HCT116 (cell line): ENCODE results near the gene AADACL2. TPM values are rescaled to one million over a fixed set of nuclear protein-coding genes. Genes with fewer than 3 reads are reported as not detected.

ENCODE experiments used
- ATAC-seq: fragments of 200-7000 bp; cut with Tn5 transposase; 2 replicates; pipeline ENCODE4 v1.9.1; 2020; ENCODE audit warnings: mild to moderate bottlenecking, moderate library complexity
- BruUV-seq: library from RNA; stranded (reverse); fragments of 400-500 nt; replicated peaks from 2 replicates; lab custom pipeline; 2021; lab: Mats Ljungman, UMichigan
- CTCF ChIA-PET: fragments of 300-600 bp; sonication (Branson Sonifier 250); formaldehyde crosslinking; loops from one replicate; lab custom pipeline; 2021; ENCODE audit warnings: antibody characterized with exemption; lab: Charles Lee
- POLR2A ChIA-PET: fragments of 300-600, 350-600 bp; sonication (Branson Sonifier 250); formaldehyde crosslinking; loops from one replicate; lab custom pipeline; 2021; ENCODE audit warnings: antibody characterized with exemption; lab: Charles Lee
- RAD21 ChIA-PET, 2 experiments: fragments of 300-600 bp; sonication (Branson Sonifier 250); formaldehyde crosslinking; loops; one replicate each; lab custom pipeline; 2023; ENCODE audit warnings: low total read pairs in 2 of 2; ENCODE audit not compliant: uncharacterized antibody in 2 of 2, unreplicated experiment in 2 of 2, low non-redundant PET in 1 of 2; lab: Charles Lee
- DNase-seq: peaks from one replicate; pipeline ENCODE4 v3.0.0-alpha.2; 2010; ENCODE audit warnings: low read depth, low spot score
- H2AFZ ChIP-seq: fragments of 200-600 bp; shearing (Covaris generic), sonication (generic); 2 replicates; pipeline ENCODE4 v1.6.1; 2017; ENCODE audit warnings: low read depth, mixed run types, mixed read lengths, antibody characterized with exemption, low read length; ENCODE audit not compliant: poor library complexity, severe bottlenecking
- H3K27ac ChIP-seq: 2 replicates; pipeline ENCODE4 v1.5.1; 2012; ENCODE audit warnings: low read depth, low read length
- H3K27me3 ChIP-seq: fragments of 200-600 bp; sonication (generic); 2 replicates; pipeline ENCODE4 v1.6.1; 2016; ENCODE audit warnings: mixed run types, low read length, mixed read lengths; ENCODE audit not compliant: insufficient read depth
- H3K36me3 ChIP-seq, 2 experiments: fragments of 200-500 bp in 1 of 2; fragments of 200-600 bp in 1 of 2; sonication (Bioruptor generic) in 1 of 2; sonication (generic) in 1 of 2; 2 replicates each; pipeline versions ENCODE4 v1.5.1 to v1.6.1; 2014 to 2016; ENCODE audit warnings: low read length in 2 of 2, inconsistent platforms in 1 of 2, mixed read lengths in 1 of 2, mixed run types in 1 of 2; ENCODE audit not compliant: insufficient read depth in 2 of 2, control insufficient read depth in 1 of 2
- H3K4me1 ChIP-seq, 2 experiments: fragments of 200-600 bp in 1 of 2; sonication (generic) in 1 of 2; 2 replicates each; pipeline versions ENCODE4 v1.5.1 to v1.6.1; 2012 to 2017; ENCODE audit warnings: low read length in 2 of 2, inconsistent platforms in 1 of 2, mild to moderate bottlenecking in 1 of 2, mixed read lengths in 1 of 2, mixed run types in 1 of 2, moderate library complexity in 1 of 2; ENCODE audit not compliant: insufficient read depth in 2 of 2, control insufficient read depth in 1 of 2
- H3K4me2 ChIP-seq: fragments of 200-600 bp; sonication (generic); 2 replicates; pipeline ENCODE4 v1.6.1; 2017; ENCODE audit warnings: mixed run types, low read length, mixed read lengths
- H3K4me3 ChIP-seq, 2 experiments: fragments of 200-600 bp in 1 of 2; sonication (generic) in 1 of 2; replicated peaks in 1 of 2; 2 replicates each; pipeline ENCODE4 v1.5.1; 2011 to 2016; ENCODE audit warnings: low read length in 2 of 2, control low read depth in 1 of 2, low read depth in 1 of 2, mild to moderate bottlenecking in 1 of 2, mixed read lengths in 1 of 2, mixed run types in 1 of 2
- H3K79me2 ChIP-seq: fragments of 200-600 bp; sonication (generic); 2 replicates; pipeline ENCODE4 v1.6.1; 2017; ENCODE audit warnings: mild to moderate bottlenecking, mixed run types, low read length, moderate library complexity, mixed read lengths; ENCODE audit not compliant: insufficient read depth
- H3K9ac ChIP-seq: fragments of 200-600 bp; sonication (generic); 2 replicates; pipeline ENCODE4 v1.6.1; 2016; ENCODE audit warnings: low read length, mixed read lengths
- H3K9me2 ChIP-seq: fragments of 200-600 bp; sonication (generic), shearing (Covaris generic); 2 replicates; pipeline ENCODE4 v1.6.1; 2017; ENCODE audit warnings: mixed run types, mild to moderate bottlenecking, moderate library complexity; ENCODE audit not compliant: insufficient read depth
- H3K9me3 ChIP-seq, 2 experiments: fragments of 200-500 bp in 1 of 2; fragments of 200-600 bp in 1 of 2; sonication (Bioruptor generic) in 1 of 2; sonication (generic) in 1 of 2; 2 replicates each; pipeline ENCODE4 v1.6.1; 2014 to 2017; ENCODE audit warnings: low read length in 2 of 2, mixed read lengths in 2 of 2, inconsistent platforms in 1 of 2, low read depth in 1 of 2, mild to moderate bottlenecking in 1 of 2, mixed run types in 1 of 2, moderate library complexity in 1 of 2; ENCODE audit not compliant: control insufficient read depth in 1 of 2, insufficient read depth in 1 of 2
- H4K20me1 ChIP-seq: fragments of 200-600 bp; sonication (generic), shearing (Covaris generic); 2 replicates; pipeline ENCODE4 v1.6.1; 2017; ENCODE audit warnings: mixed run types, mild to moderate bottlenecking, moderate library complexity; ENCODE audit not compliant: insufficient read depth
- CBX3 ChIP-seq: IDR thresholded peaks from 2 replicates; pipeline ENCODE4 v1.6.1; 2012; ENCODE audit warnings: low read depth
- CEBPB ChIP-seq: IDR thresholded peaks from 2 replicates; pipeline ENCODE4 v1.6.1; 2012; ENCODE audit warnings: low read depth
- EGR1 ChIP-seq: IDR thresholded peaks from 2 replicates; pipeline ENCODE4 v1.6.1; 2012; ENCODE audit warnings: low read depth
- ELF1 ChIP-seq: IDR thresholded peaks from 2 replicates; pipeline ENCODE4 v1.6.1; 2012; ENCODE audit warnings: low read depth, borderline replicate concordance
- EZH2 ChIP-seq: fragments of 200-600 bp; sonication (generic); IDR thresholded peaks from 2 replicates; pipeline ENCODE4 v1.6.1; 2017; ENCODE audit warnings: antibody characterized with exemption, mixed run types
- EZH2phosphoT487 ChIP-seq: fragments of 200-600 bp; IDR thresholded peaks from 2 replicates; pipeline ENCODE4 v1.6.1; 2018; ENCODE audit warnings: antibody characterized with exemption, borderline replicate concordance
- FOSL1 ChIP-seq: IDR thresholded peaks from 2 replicates; pipeline ENCODE4 v1.6.1; 2012; ENCODE audit warnings: low read depth
- JUND ChIP-seq: IDR thresholded peaks from 2 replicates; pipeline ENCODE4 v1.6.1; 2012
- MAX ChIP-seq: IDR thresholded peaks from 2 replicates; pipeline ENCODE4 v1.6.1; 2012
- POLR2A ChIP-seq: IDR thresholded peaks from 2 replicates; pipeline ENCODE4 v1.7.0; 2011; ENCODE audit warnings: borderline replicate concordance; ENCODE audit not compliant: insufficient read depth, insufficient read length; ENCODE audit errors: extremely low read depth
- POLR2AphosphoS5 ChIP-seq: IDR thresholded peaks from 2 replicates; pipeline ENCODE4 v1.6.1; 2011; ENCODE audit warnings: mild to moderate bottlenecking, low read depth, low read length, moderate library complexity
- RAD21 ChIP-seq: IDR thresholded peaks from 2 replicates; pipeline ENCODE4 v1.6.1; 2012; ENCODE audit warnings: low read depth, mild to moderate bottlenecking
- SIN3A ChIP-seq: IDR thresholded peaks from 2 replicates; pipeline ENCODE4 v1.6.1; 2012; ENCODE audit warnings: low read depth
- SP1 ChIP-seq: IDR thresholded peaks from 2 replicates; pipeline ENCODE4 v1.6.1; 2012; ENCODE audit warnings: low read depth
- SRF ChIP-seq: IDR thresholded peaks from 2 replicates; pipeline ENCODE4 v1.6.1; 2012; ENCODE audit warnings: low read depth
- TCF7L2 ChIP-seq: IDR thresholded peaks from 2 replicates; pipeline ENCODE4 v1.7.0; 2011; ENCODE audit warnings: borderline replicate concordance, inconsistent platforms; ENCODE audit not compliant: insufficient read depth, insufficient read length; ENCODE audit errors: extremely low read depth
- ZFX ChIP-seq: fragments of 450-650 bp; IDR thresholded peaks from 2 replicates; pipeline ENCODE4 v1.6.1; 2017
- ZNF274 ChIP-seq: fragments of 200-500 bp; sonication (Bioruptor generic); IDR thresholded peaks from 2 replicates; pipeline ENCODE4 v1.6.1; 2014; ENCODE audit warnings: mild to moderate bottlenecking, low read depth, low read length, inconsistent platforms
- intact Hi-C: fragments of 100-400 bp; cut with micrococcal nuclease; formaldehyde crosslinking; loops from 2 replicates; pipeline ENCODE4 v1.10.0; 2022
- total RNA-seq: library from RNA; stranded (reverse); gene quantifications from one replicate; pipeline ENCODE4 v1.2.1, GENCODE V29; 2021; ENCODE audit not compliant: unreplicated experiment

The AADACL2 gene
- total RNA-seq, 1 experiment from 2014 or later = not detected

DNA sequence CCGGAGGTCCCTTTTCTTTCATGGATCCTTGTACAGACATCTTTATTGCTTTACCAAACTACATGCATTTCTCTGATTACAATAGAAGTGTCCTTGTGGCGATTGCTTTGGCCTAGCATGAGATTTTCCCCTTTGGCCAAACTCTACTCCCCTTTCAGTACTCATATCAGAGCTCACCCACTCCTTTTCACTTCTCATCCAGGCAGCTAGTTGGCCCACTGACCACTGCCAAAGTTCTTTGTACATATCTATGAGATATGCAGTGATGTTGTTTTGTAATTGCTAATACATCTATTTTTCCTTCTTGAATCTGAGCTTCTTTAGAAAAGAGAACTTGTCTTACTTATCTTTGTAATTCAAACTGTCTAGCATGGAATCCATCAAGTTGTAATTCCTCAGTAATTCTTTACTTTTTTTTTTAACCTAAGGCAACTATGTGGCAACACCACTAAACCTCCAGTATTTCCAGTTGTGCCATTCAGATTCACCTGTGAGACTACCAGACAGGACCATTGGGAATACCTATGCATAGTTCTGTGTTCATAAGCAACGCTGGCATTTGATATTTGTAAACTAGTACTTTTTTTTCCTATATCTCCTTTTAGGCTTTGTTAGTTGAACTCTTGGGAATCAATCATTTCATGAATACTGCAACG lies 39.2 kb downstream of the AADACL2 start (continued):
- TF ChIP-seq ELF1 = no peak
- no peak for TF ChIP-seq POLR2A
- TF ChIP-seq POLR2AphosphoS5 = no peak

DNA sequence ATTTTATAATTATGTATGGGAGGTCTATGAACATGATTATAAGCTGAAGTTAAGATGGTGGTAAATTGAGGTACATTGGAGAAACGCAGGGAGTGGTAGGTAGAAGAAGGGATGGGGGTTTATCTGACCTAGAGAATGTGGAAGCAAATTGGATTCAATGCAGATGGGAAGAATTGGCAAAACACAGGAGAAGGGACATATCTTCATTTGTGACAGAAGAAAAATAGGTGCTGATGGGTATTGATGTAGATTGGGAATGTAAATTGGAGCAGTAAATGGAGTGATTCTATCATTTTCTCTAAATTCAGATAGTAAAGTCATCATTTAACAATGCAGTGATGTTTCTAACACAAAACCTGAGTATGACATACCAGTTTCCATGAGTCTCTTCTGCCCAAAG lies 40.5 kb downstream of the AADACL2 start:
- Histone ChIP-seq H3K79me2 (peaks cover 50% of the 10 kb centered on the region), H3K4me2 (no peak overlapping the region), H3K36me3 (no peaks in the 10 kb centered on the region), H3K27ac (no peak overlapping the region), H3K9me3 (no peaks in the 10 kb centered on the region), H3K9ac (no peak overlapping the region), H4K20me1 (no peaks in the 10 kb centered on the region)
- intact Hi-C loops = no loop called here
- ChIA-PET CTCF (no interaction called here), RAD21 (no interaction called here)
- DNase-seq = no peak
- ATAC-seq = no peak
- BruUV-seq = no TSS peak
- TF ChIP-seq ZNF274 (no peak), MAX (no peak), JUND (no peak), POLR2A (no peak), POLR2AphosphoS5 (no peak), ZFX (no peak), EGR1 (no peak), SRF (no peak), EZH2 (no peak), SIN3A (no peak), EZH2phosphoT487 (no peak), TCF7L2 (no peak), SP1 (no peak), CEBPB (no peak), RAD21 (no peak), FOSL1 (no peak), CBX3 (no peak)
- TF ChIP-seq, all 23 proteins: peak for 0
- no peaks in the 10 kb centered on the region; the same call in 1 of the 2 replicates for H3K9me2 ChIP-seq
- no peak overlapping the region for H2AFZ ChIP-seq
- POLR2A ChIA-PET = no interaction called here
- no peaks in the 10 kb centered on the region for H3K27me3 ChIP-seq
- no peak overlapping the region for H3K4me3 ChIP-seq
- peaks cover 8 to 19% of the 10 kb centered on the region in 2 experiments; a peak in 3 of 4 replicates for H3K4me1 ChIP-seq
